Left lobe of liver (tissue), 2 donors: ENCODE measurements around the gene SOCS7. TPM values are rescaled to one million over a fixed set of nuclear protein-coding genes. Genes with fewer than 3 reads are reported as not detected.
A peak's percentile ranks its signal among the peaks of the same experiment; 100 is the strongest.

Source experiments
- ATAC-seq: fragments of 200-7000 bp; cut with Tn5 transposase; one replicate; pipeline ENCODE4 v1.9.1; 2020; ENCODE audit warnings: mild to moderate bottlenecking, moderate library complexity
- DNase-seq: peaks from one replicate; pipeline ENCODE4 v3.0.0-alpha.2; 2020; ENCODE audit warnings: low spot score
- total RNA-seq: library from RNA; stranded (reverse); gene quantifications from one replicate; pipeline ENCODE4 v1.2.1, GENCODE V29; 2021
- donor health status: DM: no; HTN: no; CAD: no; lungs with moderate emphysema.
- donor health status: DM: no; HTN: yes; CAD: no.

Gene SOCS7
- total RNA-seq, 1 donor from 2014 or later: 6.4 TPM

DNA sequence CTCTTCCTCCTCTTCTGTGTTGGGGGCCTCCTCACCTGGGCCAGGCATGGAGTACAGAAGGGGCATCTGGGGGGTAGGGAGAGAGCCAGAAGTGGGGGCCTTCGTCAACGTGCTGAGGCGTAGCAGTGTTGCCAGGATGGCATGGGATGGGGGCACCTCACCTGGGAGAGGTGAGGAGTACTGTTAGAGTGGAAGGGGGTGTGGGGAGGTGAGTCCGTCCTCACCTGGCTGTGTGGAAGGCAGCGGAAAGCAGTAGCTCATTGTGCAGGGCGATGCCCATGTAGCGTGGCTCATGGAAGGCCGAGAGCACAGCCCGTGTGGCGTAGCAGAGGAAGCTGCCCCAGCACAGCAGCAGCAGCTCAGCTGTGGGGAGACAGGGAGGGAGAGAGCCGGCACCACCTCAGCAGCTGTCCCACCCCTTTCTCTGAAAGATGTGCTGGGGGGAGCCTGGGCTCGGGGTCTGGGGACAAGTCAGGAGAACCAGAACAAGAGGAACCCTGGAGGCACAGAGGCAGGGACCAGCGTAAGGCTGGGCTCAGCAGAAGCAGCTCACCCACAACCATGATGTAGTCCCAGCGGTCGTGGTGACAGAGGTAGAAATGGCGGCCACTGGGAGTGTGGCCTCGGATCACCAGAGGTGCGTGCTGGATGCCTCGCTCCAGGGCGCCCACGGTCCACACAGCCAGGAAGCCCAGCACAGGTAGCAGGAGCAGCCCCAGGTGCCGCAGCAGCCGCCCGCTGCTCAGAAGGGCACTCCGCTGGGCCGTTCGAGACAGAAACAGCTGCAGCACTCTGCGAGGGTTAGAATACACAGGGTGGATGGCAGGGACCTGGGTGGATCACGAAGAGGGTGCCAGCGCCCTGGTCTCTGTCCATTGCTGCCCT, 16.9 kb upstream of the SOCS7 start:
- no peak for DNase-seq
- ATAC-seq: no peak

DNA sequence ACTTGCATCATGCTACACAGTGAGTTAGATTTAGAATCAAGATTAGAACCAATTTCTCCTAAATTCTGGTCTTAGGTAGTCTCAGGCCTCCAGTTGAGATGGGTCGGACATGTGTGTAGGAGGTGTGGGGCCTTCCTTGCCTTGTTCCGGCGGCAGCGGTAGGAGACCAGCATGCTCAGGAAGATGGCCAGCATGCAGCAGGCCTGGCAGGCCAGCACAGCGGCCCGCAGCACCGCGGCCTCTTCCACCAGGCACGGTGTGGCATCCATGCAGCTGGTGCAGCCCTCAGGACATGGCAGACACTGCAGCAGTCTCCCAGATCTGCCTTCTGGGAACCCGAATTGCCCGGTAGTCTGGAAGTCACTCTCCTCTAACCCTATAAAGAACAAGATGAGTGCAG, 14.8 kb upstream of the SOCS7 start:
- no peak for DNase-seq
- ATAC-seq: no peak

DNA sequence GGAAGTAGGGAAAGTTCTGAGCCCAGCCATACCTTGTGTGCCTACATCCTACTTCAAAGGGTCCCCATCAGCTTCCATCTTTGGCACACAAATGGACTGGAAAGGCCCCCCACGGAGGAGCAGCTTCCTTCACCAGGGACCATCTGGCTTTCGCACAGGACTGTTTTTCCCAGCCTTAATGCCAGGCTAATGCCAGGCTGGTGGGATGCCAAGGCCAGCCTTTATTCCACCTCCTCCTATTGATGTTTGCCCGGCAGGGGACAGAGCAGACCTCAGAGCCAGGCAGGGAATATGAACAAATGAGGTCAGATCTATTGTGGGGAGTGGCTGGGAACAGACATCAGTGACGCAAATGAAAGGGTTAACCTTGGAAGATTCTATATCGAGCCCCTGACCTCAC, 13.6 kb upstream of the SOCS7 start:
- DNase-seq: no peak

GRCh38 chr17:38338535-38338934, 13.1 kb upstream of the SOCS7 start:
- DNase-seq (no peak), ATAC-seq (no peak)

More for the DNA sequence above, 13.6 kb upstream of the SOCS7 start:
- ATAC-seq: no peak

DNA sequence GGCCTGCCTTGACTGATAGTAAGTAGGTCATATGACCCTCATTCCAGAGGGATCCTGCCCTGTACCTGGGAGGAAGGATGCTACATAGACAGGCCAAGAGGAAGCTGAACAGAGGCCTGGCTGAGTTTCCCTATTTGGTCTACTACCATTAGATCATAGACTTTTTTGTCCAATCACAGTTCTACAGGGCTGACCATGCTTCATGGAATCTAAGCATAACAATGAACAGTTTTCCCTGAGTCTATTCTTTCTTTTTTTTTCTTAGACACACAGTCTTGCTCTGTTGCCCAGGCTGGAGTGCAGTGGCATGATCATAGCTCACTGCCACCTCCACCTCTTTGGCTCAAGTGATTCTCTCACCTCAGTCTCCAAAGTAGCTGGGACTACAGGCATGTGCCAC, 11.8 kb upstream of the SOCS7 start:
- no peak for DNase-seq
- ATAC-seq: no peak

DNA sequence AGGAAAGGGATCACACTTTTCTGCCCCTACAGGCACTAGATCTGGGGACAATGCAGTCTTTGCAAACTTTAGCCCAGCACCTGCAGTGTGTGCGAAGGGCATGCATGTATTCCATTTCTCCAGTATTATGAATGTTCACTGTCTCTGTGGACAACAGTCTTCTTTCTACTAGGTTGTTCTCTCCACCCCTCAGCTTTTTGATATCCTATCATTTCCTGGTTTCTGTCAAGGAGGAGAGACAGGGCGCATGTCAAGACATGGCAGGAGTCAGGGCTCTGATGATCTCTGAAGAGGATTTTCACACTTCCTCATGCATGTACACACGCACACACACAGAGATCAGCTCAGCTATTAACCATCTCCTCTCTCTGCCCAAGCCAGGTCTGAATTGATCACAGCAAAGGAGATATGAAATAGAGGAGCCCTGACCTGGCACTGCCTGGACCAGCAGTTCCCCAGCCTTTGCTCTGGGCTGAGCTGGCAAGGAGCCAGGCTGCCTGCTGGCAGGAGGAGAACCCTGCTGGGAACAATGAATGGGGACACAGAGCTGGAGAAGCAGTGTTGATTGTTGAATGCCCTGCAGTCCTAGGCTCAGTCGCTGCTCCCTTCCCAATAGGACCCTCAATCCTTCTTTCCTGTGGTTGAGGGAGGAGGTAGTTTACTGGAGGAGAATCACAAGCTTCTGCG, 10.5 kb upstream of the SOCS7 start:
- ATAC-seq (peak; percentile 93), DNase-seq (peak; percentile 80)

DNA sequence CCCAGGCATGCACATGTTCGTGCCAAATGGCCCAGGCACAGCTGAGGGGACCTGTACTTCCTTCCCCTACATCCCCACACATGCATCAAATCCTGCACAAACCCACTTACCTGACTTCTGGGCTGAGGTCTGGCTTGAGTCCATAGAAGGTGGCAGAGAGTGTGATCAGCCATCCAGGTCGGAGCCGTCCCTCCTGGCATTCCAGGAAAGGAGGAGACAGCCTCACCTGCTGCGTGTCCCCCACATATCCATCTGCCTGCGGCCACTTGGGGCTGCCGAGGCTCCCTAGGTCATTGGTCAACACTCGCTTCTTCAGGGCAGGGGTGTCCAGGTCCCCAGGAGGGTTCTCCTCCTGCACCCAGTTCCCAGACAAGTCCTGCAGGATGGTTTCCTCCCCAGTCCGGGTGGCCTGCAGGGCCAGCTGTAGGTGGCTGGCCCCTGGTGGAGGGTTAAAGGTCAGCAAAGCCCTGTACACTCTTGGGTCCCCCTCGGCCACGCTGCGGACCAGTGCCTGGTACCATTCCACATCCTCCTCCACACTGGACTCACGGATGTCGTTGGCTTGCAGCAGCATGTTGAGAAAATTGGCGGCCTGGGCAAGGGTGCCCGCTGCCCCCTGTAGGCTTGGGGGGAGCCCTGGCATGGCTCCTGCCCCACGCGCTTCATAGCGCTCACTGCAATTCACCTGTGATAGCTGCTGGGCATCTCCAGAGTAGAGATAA, 8.6 kb upstream of the SOCS7 start:
- ATAC-seq (no peak), DNase-seq (no peak)

DNA sequence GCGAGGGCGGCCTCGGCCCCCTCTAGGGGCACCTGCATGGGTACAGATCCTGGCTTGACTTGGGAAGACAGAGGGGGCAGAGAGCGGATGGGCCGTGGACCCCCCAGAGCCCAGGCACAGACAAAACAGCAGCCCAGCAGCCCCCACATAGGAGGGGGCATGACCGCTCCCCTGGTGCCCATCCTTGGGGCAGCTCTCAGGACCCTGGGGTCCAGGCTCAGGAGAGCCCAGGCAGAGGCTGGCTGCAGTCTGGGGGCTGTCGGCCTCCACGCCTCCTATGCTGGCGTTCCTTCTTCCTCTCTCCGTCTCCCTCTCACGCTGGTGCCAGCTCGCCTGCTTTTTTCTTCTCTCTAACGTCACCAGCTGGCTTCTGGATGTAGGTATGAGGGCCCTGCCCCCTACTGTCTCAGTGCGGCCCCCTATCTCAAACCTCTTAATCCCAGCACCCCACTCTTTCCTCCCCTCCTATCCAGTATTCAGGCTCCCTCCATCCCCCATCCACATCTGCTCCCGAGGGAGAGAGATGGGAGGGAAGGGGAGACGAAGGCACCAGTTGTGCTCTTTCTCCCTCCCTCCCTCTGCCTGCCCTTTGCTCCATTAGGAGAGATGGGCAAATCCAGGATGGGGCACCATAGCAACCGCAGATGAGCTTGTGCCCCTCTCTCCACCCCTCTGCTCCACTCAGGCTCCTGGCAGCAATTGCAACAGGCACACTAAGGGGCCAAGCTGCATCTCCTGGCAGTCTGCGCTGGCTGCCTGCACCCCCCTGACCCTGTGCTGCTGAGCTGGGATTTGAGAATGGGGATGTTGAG, 7.8 kb upstream of the SOCS7 start, which contains the start of gene GPR179:
TSS of gene GPR179 (minus strand) at position 349 of the 812 bp plus-strand sequence. CDS start at position 182, 167 bp downstream.
- ATAC-seq (no peak), DNase-seq (no peak)

DNA sequence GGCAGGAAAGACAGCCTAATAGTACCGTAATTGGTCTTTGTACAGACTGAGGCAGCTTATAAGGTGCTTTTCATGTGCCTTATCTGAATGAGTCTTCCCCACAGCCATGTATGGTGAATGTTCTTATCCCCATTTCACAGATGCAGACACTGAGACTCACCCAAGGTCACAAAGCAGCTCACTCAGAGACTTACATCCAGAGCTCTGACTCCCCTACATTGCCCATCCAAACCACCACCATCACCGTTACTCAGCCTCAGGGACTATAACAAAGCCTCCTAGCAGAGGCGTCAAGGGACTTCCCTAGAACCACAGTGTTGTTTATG, 7.3 kb upstream of the SOCS7 start:
- no peak for DNase-seq
- no peak for ATAC-seq

DNA sequence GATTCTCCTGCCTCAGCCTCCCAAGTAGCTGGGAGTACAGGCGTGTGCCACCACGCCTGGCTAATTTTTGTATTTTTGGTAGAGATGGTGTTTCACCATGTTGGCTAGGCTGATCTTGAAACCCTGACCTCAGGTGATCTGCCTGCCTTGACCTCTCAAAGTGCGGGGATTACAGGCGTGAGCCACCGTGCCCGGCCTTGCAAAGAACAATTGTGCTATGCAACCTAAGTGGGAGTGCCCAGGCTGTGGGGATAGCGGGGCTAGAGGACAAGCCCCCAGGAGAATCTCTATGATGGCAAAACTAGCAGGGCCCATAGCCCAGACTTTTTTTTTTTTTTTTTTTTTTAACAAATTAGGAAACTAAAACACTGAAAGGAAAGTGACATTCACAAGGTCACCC, 5.9 kb upstream of the SOCS7 start:
- DNase-seq: no peak
- no peak for ATAC-seq

DNA sequence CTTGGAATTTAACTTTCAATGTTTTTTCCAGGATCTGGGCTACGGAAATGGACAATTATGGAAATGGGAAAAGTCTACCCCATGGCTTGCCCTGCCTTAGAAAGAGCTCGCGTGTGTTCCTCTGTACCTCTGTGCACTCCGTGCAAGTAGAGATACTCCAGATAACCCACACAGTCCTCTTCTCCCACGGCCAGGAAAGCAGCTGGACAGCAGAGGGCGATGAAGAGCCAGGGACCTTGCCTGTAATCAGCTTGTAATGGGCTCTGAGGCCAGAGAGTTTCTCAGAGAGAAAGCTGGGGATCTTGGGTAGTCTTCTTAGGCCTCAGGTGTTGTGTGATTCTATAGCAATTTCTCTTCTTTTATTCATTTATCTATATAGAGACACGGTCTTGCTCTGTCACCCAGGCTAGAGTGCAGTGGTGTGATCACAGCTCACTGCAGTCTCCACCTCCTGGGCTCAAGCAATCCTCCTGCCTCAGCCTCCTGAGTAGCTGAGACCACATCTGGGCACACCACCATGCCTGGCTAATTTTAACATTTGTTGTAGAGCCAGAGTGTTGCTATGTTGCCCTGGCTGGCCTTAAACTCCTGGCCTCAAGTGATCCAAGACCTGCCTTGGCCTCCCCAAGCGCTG, 2.4 kb upstream of the SOCS7 start:
- DNase-seq (peak; percentile 83), ATAC-seq (peak; percentile 70)

GRCh38 chr17:38350035-38350434, 1.6 kb upstream of the SOCS7 start:
- DNase-seq (no peak), ATAC-seq (no peak)

- ATAC-seq (peak; percentile 13), DNase-seq (no peak)
Measured at GRCh38 chr17:38352245-38353085, 821 bp downstream of the SOCS7 start.

DNA sequence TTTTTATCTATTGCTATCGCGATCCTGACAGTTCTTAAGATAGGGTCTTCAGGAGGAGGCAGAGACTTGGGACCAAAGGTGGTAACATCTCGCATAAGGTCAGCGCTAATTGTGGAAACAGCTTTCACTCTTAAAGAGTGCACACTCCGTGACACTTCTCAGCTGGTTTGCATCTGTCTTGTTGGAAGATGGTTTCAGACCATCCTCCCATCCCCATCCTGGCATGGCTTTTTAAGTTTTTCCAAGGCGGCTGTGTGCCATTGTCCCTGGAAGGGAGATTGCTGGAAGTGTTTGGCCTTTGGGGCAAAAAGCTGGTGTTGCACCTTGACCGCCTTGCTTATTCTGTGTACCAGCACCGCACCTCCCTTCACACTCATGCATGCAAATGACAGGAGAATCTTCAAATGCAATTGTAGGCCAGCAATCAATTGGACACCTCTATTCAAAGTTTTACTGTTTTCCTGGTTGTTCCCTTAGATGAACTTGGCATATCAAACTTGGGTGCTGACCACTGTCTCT, 1.5 kb downstream of the SOCS7 start:
- ATAC-seq (no peak), DNase-seq (no peak)

- no peak for DNase-seq
- ATAC-seq: no peak
Measured at GRCh38 chr17:38353668-38354067, 2.0 kb downstream of the SOCS7 start.

DNA sequence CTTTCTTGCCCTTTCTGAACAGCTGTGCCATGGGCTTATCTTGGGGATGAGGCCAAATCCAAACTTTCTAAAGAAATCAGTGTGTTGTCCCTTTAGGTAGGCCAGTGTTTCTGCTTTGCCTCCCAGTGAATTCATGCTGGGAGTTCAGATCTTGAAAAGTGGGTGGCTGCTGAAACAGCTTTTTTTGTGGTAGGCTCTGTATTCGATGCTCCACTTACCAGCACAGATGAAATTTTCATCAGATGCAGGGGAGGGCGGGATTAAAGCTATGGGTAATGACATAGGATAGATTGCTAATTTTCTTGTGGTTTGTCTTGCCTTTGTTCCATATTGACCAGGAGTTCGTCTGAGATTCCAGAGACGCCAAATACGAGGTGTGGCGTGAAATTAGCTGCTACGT, 2.8 kb downstream of the SOCS7 start:
- DNase-seq (no peak), ATAC-seq (no peak)

GRCh38 chr17:38355251-38355650, 3.6 kb downstream of the SOCS7 start:
- DNase-seq (no peak), ATAC-seq (no peak)

GRCh38 chr17:38357486-38358123, 6.0 kb downstream of the SOCS7 start:
- peak; percentile 43 for ATAC-seq
- DNase-seq: no peak
